Gastroesophageal sphincter (tissue), 3 donors: ENCODE results near the gene RNF19B.

Experiments
- EP300 ChIP-seq: sonication (generic); formaldehyde crosslinking; IDR thresholded peaks from one replicate; pipeline ENCODE4 v1.6.1; 2017; ENCODE audit warnings: antibody characterized with exemption, mild to moderate bottlenecking
- POLR2A ChIP-seq, 2 donors: fragments of 450-650 bp; IDR thresholded peaks; one replicate each; pipeline ENCODE4 v1.6.1; 2017; ENCODE audit warnings: antibody characterized with exemption in 2 of 2, mild to moderate bottlenecking in 2 of 2, moderate library complexity in 1 of 2
- TF ChIP-seq, protein P1 (sequence below), 4 experiments: fragments of 200-600 bp in 2 of 4; fragments of 450-650 bp in 2 of 4; sonication (generic) in 1 of 4; IDR thresholded peaks; one replicate each; pipeline ENCODE4 v1.5.1; 2017 to 2019; ENCODE audit warnings: antibody characterized with exemption in 4 of 4, mild to moderate bottlenecking in 2 of 4, moderate library complexity in 2 of 4

DNA sequence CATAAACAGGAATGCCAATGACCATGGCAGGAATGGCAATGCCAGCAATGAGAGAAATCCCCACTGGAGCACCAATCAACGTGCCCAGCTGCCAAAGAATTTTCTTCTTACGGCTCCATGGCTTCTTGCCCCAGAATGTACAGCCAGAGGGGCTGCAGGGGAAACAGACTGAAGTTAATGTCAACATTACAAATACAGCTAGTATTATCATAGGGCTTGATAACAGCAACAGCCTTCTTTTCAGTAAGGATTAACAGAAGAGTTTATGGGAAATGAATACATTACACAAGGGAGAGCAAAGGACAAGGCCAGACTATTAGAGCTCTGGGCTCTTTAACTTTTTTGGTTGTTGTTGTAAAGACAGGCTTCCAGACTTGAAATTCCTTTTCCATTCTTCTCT lies 18.2 kb downstream of the RNF19B start:
- no peak for TF ChIP-seq EP300
- TF ChIP-seq, protein P1, sequence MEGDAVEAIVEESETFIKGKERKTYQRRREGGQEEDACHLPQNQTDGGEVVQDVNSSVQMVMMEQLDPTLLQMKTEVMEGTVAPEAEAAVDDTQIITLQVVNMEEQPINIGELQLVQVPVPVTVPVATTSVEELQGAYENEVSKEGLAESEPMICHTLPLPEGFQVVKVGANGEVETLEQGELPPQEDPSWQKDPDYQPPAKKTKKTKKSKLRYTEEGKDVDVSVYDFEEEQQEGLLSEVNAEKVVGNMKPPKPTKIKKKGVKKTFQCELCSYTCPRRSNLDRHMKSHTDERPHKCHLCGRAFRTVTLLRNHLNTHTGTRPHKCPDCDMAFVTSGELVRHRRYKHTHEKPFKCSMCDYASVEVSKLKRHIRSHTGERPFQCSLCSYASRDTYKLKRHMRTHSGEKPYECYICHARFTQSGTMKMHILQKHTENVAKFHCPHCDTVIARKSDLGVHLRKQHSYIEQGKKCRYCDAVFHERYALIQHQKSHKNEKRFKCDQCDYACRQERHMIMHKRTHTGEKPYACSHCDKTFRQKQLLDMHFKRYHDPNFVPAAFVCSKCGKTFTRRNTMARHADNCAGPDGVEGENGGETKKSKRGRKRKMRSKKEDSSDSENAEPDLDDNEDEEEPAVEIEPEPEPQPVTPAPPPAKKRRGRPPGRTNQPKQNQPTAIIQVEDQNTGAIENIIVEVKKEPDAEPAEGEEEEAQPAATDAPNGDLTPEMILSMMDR (IDR thresholded peaks at IDR 0.05): no peak
- TF ChIP-seq POLR2A (IDR thresholded peaks at IDR 0.05): no peak
